Fibroblast of skin of abdomen (primary cell): ENCODE measurements around the gene KLK13.

Experiments used
- DNase-seq: peaks from one replicate; pipeline ENCODE4 v3.0.0-alpha.2; 2013

Gene KLK13

GRCh38 chr19:51018745-51019543 lies 45.9 kb downstream of the KLK13 start:
- DNase-seq: no peak

GRCh38 chr19:51016798-51017683 lies 47.9 kb downstream of the KLK13 start:
- peak; percentile 4 for DNase-seq

DNA sequence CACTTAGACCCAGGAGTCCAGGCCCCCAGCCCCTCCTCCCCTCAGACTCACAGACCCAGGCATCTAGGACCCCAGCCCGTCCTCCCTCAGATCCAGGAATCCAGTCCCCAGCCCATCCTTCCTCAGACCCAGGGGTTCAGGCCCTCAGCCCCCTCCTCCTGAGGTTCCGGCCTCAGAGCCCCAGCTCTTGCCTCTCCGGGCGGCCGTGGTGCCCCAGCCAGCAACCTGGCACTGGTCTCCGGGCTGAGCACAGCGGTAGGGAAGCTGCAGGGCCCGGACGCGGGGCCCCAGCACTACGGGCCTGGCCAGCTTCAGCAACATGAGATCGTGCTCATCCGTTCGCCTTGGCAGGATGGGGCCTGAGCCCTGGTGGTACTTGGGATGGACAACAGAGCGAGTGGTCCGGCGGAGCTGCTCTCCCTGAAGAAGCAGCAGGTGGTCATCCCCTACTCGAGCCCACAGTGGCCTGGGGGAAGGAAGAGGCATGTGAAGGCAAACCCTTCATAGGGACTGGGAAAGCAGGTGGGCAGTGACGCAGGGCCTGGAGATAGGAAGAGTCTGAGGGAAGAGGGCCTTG lies 49.1 kb downstream of the KLK13 start:
- no peak for DNase-seq

DNA sequence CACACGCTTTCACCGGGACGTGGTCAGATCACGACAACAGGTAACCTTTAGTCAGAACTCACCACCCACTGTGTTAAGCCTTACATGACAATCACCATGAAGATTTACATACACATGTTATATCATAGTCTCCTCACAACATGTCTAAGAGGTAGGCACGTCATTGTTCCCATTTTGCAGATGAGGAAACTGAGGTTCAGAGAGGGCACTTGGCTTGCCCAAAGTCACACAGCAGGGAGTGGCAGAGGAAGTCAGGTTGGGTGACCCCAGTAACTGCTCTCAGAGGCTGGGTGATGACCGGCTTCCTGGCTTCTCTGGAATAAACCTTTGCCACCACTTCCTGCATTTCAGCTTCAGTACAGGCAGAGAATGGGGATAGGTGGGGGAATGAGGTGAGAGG lies 50.6 kb downstream of the KLK13 start:
- DNase-seq: no peak

DNA sequence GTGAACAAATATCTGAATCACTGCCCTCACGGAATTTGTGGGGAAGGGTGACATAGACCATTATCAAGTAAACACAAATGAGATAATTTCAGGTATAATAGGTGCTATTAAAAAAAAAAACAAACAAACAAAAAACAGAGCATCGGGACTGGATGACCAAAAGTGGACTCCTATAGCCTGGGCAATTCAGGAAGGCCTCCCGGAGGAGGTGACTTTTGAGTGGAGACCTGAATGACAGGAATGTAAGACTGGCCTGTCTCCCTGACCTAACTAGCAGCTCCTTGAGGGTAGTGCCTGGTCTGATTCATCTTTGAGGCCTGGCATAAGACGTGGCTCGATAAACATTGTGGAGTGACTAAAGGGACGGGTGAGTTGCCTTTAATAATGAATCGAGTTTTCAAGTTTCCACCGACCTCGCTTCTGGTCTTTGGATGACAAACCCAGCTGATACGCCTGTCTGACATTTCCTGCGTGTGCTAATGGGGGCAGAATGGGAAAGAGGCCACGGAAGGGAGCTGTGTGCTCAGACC lies 52.2 kb downstream of the KLK13 start:
- DNase-seq: no peak

DNA sequence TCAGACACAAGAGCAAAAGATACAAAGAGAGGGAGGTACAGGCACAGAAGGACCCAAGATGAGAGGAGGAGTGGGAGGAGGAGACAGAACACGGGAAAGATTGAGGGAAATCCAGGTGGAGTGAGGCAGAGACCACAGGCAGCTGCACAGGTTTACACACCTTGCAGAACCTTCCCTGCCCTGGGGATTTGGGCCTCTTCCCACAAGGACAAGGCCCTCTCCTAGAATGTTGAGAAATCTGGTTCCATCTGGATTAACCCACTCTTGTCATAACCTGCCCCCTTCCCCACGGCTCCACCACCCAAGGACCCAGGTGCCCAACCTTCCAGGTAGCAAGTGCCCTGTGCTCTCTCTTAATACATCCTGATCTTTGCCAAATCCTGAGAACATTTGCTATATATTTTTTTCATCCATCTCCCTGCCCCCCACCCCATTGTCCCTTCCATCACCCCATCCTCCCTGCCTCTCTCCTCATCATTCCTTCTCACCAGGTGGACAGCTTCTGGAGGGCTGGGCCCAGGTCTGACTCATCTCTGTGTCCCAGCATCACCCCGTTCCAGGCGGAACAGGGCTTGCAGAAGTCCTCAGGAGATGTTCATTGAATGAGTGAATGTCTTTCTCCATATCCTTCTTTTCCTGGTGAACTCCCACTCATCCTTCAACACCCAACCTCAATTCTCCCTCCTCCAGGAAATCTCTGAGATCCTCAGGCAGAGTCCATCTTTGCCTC lies 54.7 kb downstream of the KLK13 start:
- DNase-seq: no peak

DNA sequence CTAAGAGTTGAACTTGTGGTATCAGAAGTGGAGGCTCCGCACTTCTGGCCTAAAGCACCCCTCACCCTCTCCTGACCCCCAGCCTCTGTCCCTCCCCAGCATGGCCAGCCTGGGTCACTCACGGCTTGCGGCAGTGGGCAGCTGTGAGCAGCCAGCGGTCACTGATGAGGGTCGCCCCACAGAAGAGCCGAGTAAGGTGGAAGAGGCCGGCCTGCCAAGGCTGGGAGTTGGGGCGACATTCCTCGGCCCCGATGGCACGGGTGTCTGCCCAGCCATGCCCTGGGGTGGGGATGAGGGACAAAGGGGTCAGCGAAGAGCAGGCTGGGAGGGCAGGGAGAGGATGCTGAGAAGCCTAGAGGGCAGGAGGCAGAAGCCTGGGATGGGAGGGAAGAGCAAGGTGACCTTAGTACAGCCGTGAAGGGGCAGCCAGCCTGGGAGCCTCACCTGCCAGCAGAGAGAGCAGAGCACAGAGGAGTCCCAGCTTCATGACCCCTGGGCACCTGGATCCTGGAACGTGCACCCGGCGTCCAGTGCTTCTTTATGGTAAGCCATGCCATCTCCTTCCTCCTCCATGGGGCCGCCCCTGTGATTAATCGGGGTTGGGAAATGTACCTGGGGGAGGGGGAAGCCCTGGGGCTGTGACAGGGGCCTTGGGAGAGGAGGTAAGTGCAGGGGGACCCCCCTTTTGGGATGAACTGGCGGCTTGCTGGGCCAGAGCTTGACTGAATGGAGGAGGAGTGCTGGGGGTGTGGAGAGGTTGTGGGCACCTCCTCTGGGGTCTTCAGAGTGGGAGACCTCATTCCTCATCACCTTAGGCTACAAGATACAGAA lies 55.6 kb downstream of the KLK13 start:
- DNase-seq: no peak

DNA sequence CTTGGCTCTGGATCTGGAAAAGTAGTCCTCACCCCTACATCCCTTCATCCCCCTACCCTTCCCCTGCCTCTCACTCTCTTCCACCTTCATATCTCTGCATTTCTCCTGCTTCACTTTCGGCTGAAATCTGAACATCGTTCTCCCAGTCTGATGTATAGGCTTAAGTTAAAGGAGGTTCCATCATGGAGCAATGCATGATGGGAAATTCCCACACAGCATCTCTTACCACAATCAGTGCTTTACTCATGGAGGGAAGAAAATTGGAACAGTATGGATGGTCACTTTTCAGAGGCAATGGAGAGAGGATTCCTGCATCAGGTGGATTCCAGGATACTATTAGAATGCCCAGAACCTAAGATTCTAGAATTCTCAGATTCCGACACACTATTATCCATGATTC lies 57.4 kb downstream of the KLK13 start:
- no peak for DNase-seq

GRCh38 chr19:51006406-51006805 lies 58.5 kb downstream of the KLK13 start:
- no peak for DNase-seq
